Measurements from ENCODE around the gene AFF3. TPM values are rescaled to one million over a fixed set of nuclear protein-coding genes. Genes with fewer than 3 reads are reported as not detected.
"Not testable (repeated sequence)": the region's sequence is repeated elsewhere in the genome, so short reads cannot be mapped to it uniquely, and the experiment has no call there.

The AFF3 gene
- total RNA-seq, 2 donors from 2014 or later: 9.9 to 20.1 TPM

GRCh38 chr2:99743146-99743545 is 399.2 kb downstream of the AFF3 start:
- no peak overlapping the region for H3K4me3 ChIP-seq
- H3K4me1 ChIP-seq (ENCODE audit: control insufficient read depth in 1 of 2, low read depth in 2 of 2): no peaks in the 10 kb centered on the region
- no peak overlapping the region for H3K27ac ChIP-seq
- ATAC-seq (ENCODE audit: insufficient number of reproducible peaks, low FRiP score, low read depth) (no peak), DNase-seq (ENCODE audit: low spot score) (no peak)
- H3K9me3 ChIP-seq: no peaks in the 10 kb centered on the region
- H3K27me3 ChIP-seq (replicated peaks; ENCODE audit: insufficient read depth): no peaks in the 10 kb centered on the region
- TF ChIP-seq CTCF (IDR thresholded peaks at IDR 0.05): no peak
- no peaks in the 10 kb centered on the region for H3K36me3 ChIP-seq

GRCh38 chr2:99737537-99737936 is 404.9 kb downstream of the AFF3 start:
- H3K4me1 ChIP-seq (ENCODE audit: control insufficient read depth in 1 of 2, low read depth in 2 of 2): no peaks in the 10 kb centered on the region
- no peaks in the 10 kb centered on the region for H3K36me3 ChIP-seq
- DNase-seq (ENCODE audit: low spot score) (no peak), ATAC-seq (ENCODE audit: insufficient number of reproducible peaks, low FRiP score, low read depth) (no peak)
- no peaks in the 10 kb centered on the region for H3K9me3 ChIP-seq
- H3K27ac ChIP-seq: no peak overlapping the region
- H3K4me3 ChIP-seq: no peak overlapping the region
- no peaks in the 10 kb centered on the region for H3K27me3 ChIP-seq (replicated peaks; ENCODE audit: insufficient read depth)
- TF ChIP-seq CTCF (IDR thresholded peaks at IDR 0.05): no peak

GRCh38 chr2:99735753-99736152 is 406.6 kb downstream of the AFF3 start:
- no peaks in the 10 kb centered on the region for H3K36me3 ChIP-seq

GRCh38 chr2:99735314-99735713 is 407.1 kb downstream of the AFF3 start:
- not testable (repeated sequence) for H3K27ac ChIP-seq; H3K4me1 ChIP-seq (ENCODE audit: control insufficient read depth in 1 of 2, low read depth in 2 of 2); ATAC-seq (ENCODE audit: insufficient number of reproducible peaks, low FRiP score, low read depth); H3K4me3 ChIP-seq; H3K27me3 ChIP-seq (replicated peaks; ENCODE audit: insufficient read depth); H3K36me3 ChIP-seq; DNase-seq (ENCODE audit: low spot score); H3K9me3 ChIP-seq

More at GRCh38 chr2:99735753-99736152, 406.6 kb downstream of the AFF3 start:
- Histone ChIP-seq H3K27me3 (replicated peaks; ENCODE audit: insufficient read depth) (no peaks in the 10 kb centered on the region), H3K4me3 (no peak overlapping the region), H3K9me3 (no peaks in the 10 kb centered on the region), H3K27ac (no peak overlapping the region), H3K4me1 (ENCODE audit: control insufficient read depth in 1 of 2, low read depth in 2 of 2) (no peaks in the 10 kb centered on the region)
- ATAC-seq (ENCODE audit: insufficient number of reproducible peaks, low FRiP score, low read depth) (no peak), DNase-seq (ENCODE audit: low spot score) (no peak)
- TF ChIP-seq CTCF (IDR thresholded peaks at IDR 0.05): no peak

GRCh38 chr2:99734236-99734635 is 408.2 kb downstream of the AFF3 start:
- no peak overlapping the region for H3K27ac ChIP-seq
- TF ChIP-seq CTCF (IDR thresholded peaks at IDR 0.05): no peak
- no peaks in the 10 kb centered on the region for H3K4me1 ChIP-seq (ENCODE audit: control insufficient read depth in 1 of 2, low read depth in 2 of 2)
- H3K27me3 ChIP-seq (replicated peaks; ENCODE audit: insufficient read depth): no peaks in the 10 kb centered on the region
- no peak overlapping the region for H3K4me3 ChIP-seq
- no peak for DNase-seq (ENCODE audit: low spot score)
- no peaks in the 10 kb centered on the region for H3K36me3 ChIP-seq
- no peaks in the 10 kb centered on the region for H3K9me3 ChIP-seq
- no peak for ATAC-seq (ENCODE audit: insufficient number of reproducible peaks, low FRiP score, low read depth)
